Measurements from ENCODE around the gene UCP1.

Gene UCP1

GRCh38 chr4:140568507-140569306 lies at the start of gene UCP1:
Gene UCP1, minus strand, starts transcription at chr4:140568961. Its CDS starts 232 bp downstream, at chr4:140568729.
- in situ Hi-C loops (cut with MboI; ENCODE audit: low sequenced_read_pairs): no loop called here

- in situ Hi-C loops (cut with MboI; ENCODE audit: low sequenced_read_pairs): no loop called here
Observed at GRCh38 chr4:140617499-140618248, 48.9 kb upstream of the UCP1 start.

GRCh38 chr4:140615451-140615850 lies 46.7 kb upstream of the UCP1 start:
- in situ Hi-C loops (cut with MboI; ENCODE audit: low sequenced_read_pairs): no loop called here

GRCh38 chr4:140612357-140612756 lies 43.6 kb upstream of the UCP1 start:
- in situ Hi-C loops (cut with MboI; ENCODE audit: low sequenced_read_pairs): no loop called here

GRCh38 chr4:140611854-140612253 lies 43.1 kb upstream of the UCP1 start:
- in situ Hi-C loops (cut with MboI; ENCODE audit: low sequenced_read_pairs): no loop called here

- in situ Hi-C loops (cut with MboI; ENCODE audit: low sequenced_read_pairs): no loop called here
Observed at GRCh38 chr4:140609548-140610425, 41.0 kb upstream of the UCP1 start.

GRCh38 chr4:140607852-140608251 lies 39.1 kb upstream of the UCP1 start:
- in situ Hi-C loops (cut with MboI; ENCODE audit: low sequenced_read_pairs): no loop called here

GRCh38 chr4:140604544-140604943 lies 35.8 kb upstream of the UCP1 start:
- in situ Hi-C loops (cut with MboI; ENCODE audit: low sequenced_read_pairs): no loop called here

- in situ Hi-C loops (cut with MboI; ENCODE audit: low sequenced_read_pairs): no loop called here
Observed at GRCh38 chr4:140603286-140603685, 34.5 kb upstream of the UCP1 start.

GRCh38 chr4:140602714-140603113 lies 34.0 kb upstream of the UCP1 start:
- in situ Hi-C loops (cut with MboI; ENCODE audit: low sequenced_read_pairs): no loop called here

GRCh38 chr4:140600408-140600807 lies 31.6 kb upstream of the UCP1 start:
- in situ Hi-C loops (cut with MboI; ENCODE audit: low sequenced_read_pairs): no loop called here

- in situ Hi-C loops (cut with MboI; ENCODE audit: low sequenced_read_pairs): no loop called here
Observed at GRCh38 chr4:140595065-140595464, 26.3 kb upstream of the UCP1 start.

- in situ Hi-C loops (cut with MboI; ENCODE audit: low sequenced_read_pairs): no loop called here
Observed at GRCh38 chr4:140584439-140584838, 15.7 kb upstream of the UCP1 start.

GRCh38 chr4:140581078-140581477 lies 12.3 kb upstream of the UCP1 start:
- in situ Hi-C loops (cut with MboI; ENCODE audit: low sequenced_read_pairs): no loop called here

- in situ Hi-C loops (cut with MboI; ENCODE audit: low sequenced_read_pairs): no loop called here
Observed at GRCh38 chr4:140579278-140579677, 10.5 kb upstream of the UCP1 start.

GRCh38 chr4:140575489-140575888 lies 6.7 kb upstream of the UCP1 start:
- in situ Hi-C loops (cut with MboI; ENCODE audit: low sequenced_read_pairs): no loop called here

- in situ Hi-C loops (cut with MboI; ENCODE audit: low sequenced_read_pairs): no loop called here
Observed at GRCh38 chr4:140571620-140572019, 2.9 kb upstream of the UCP1 start.

GRCh38 chr4:140569307-140569638 lies 512 bp upstream of the UCP1 start:
- in situ Hi-C loops (cut with MboI; ENCODE audit: low sequenced_read_pairs): no loop called here

- in situ Hi-C loops (cut with MboI; ENCODE audit: low sequenced_read_pairs): no loop called here
Observed at GRCh38 chr4:140559696-140560095, 9.1 kb downstream of the UCP1 start.

GRCh38 chr4:140557831-140558435 lies 10.8 kb downstream of the UCP1 start:
- in situ Hi-C loops (cut with MboI; ENCODE audit: low sequenced_read_pairs): no loop called here
